GM18951 (cell line): ENCODE data around the gene PDCD1LG2.

Experiments used
- POLR2A ChIP-seq: IDR thresholded peaks from 4 replicates; pipeline ENCODE4 v1.6.1; 2011; ENCODE audit warnings: mild to moderate bottlenecking; ENCODE audit not compliant: insufficient read length, insufficient read depth; ENCODE audit errors: extremely low read depth
- in situ Hi-C: fragments of 300-500 bp; cut with MboI; formaldehyde crosslinking; loops from one replicate; pipeline ENCODE4 v1.12.0; 2022; ENCODE audit warnings: low sequenced_read_pairs, mixed read lengths, inconsistent platforms; ENCODE audit not compliant: unreplicated experiment

Gene PDCD1LG2

GRCh38 chr9:5596173-5596572 lies 85.8 kb downstream of the PDCD1LG2 start:
- in situ Hi-C loops, result loop anchor here (10.0 kb wide), 2 partner anchors 411 to 841 kb away; partner anchors contain the start of gene INSL6
- TF ChIP-seq POLR2A, result no peak

DNA sequence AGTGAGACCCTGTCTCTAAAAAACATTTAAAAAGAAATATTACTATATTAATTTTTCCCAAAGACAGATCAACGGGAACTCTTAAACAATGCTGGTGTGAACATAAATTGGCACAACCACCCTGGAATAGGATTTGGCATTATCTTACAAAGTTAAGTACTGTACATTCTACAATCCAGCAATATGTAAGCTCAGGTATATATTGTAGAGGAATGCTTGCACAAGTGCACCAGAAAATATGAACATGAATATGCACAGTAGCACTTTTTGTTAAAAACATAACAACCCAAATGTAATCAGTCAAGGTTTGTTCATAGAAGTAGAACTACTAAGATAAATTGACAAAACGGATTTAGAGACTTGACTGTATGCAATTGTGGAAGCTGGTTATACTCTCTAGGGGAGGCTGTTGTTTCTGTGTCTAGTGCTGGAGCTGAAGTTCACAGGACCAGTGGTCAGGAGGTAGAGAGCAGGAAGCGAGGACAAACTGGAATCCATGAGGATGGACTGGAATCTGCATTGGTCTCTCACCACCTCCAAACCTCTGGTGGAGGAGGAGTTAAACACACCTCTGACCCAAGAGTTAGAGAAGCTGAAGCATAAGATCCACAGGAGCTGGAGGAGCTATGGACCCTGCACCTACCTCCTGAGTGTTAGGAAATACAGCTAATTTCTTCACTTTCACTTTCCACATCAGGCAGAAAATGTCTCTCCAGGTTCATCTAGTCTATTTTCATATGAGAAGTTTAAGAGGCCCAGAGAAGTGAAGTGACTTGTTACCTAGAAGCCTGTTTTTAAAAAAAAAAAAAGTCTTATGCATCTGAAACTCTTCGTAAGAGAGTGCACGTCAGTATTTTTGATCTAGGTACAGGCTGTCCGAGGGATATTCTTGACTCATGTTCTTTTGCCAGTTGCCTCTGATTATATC lies 98.2 kb downstream of the PDCD1LG2 start:
- in situ Hi-C loops, result no loop called here
- TF ChIP-seq POLR2A, result no peak

- in situ Hi-C loops, result no loop called here
- no peak for TF ChIP-seq POLR2A
Measured at GRCh38 chr9:5609226-5609596, 98.9 kb downstream of the PDCD1LG2 start.

DNA sequence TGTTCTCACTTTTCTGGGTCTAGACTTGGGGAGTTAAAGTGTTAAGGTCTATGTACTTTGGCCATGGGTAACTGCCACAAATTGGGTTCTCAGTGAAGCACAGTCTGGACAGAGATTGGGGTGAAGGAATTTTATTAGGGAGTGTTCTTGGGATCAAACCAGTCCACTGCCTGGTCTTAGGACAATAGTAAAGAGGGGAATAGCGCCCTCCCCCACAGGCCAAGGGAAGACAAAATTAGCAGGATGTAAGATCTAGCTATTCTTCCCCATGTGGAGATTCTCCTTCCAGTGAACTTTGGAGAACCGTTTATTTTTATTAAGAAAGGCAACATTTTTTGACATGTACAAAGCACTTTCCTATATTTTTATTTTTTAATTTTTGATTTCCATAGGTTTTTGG lies 100.2 kb downstream of the PDCD1LG2 start:
- in situ Hi-C loops, result no loop called here
- TF ChIP-seq POLR2A, result no peak

DNA sequence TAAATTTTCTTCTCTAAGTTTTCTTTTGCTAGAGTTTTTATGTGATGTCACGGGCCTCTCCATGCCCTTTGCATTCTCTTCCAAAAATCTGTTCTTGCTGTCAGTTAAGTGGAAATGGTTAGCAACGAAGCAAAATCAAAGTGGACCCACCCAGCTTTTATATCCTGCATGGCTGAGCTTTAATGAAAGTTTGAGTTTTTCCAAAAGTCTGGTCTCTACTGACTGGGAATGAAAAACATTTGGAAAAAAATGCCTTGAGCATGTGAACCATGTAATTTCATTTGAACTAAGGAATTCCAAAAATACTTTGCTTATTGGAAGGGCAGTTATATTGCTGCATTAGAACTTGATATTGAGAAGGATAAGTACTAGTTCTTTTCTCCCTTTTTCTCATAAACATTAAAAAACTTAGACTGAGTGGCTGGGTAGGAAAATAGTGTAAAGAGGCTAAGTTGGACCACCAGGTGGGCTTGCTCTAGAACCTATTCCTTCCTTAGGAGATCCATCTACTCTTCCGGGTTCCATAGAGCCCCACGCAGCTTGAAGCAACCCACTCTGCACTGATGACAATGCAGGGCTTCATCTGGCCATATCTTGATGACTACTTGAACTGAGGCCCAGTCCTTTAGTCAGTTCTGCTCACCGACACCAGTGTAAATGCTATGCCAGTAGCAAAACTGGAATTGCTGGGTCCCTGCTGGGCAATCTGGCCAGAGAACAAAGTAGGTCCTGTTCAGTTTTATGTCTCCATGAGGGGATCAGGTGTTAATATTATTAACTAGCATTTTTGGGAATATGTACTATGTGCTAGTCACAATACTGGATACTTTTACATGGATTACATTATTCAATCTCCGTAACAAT lies 101.2 kb downstream of the PDCD1LG2 start:
- TF ChIP-seq POLR2A, result no peak
- in situ Hi-C loops, result no loop called here

GRCh38 chr9:5612185-5612530 lies 101.8 kb downstream of the PDCD1LG2 start:
- no peak for TF ChIP-seq POLR2A
- in situ Hi-C loops, result no loop called here

DNA sequence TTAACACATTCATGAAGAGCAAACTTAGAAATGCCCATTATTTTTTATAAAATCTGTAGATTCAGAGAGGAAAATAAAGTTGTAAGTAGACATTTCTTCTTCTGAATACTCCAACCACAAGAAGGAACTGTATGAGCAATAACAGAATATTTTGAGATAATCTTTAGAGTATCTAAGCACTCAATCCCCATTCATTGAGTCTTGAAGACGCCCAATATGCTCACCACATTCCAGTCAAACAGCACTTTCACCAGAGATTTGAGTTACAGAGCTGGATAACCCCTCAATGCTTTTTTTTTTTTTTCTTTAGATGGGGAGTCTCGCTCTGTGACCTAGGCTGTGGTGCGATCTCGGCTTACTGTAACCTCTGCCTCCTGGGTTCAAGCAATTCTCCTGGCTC lies 103.9 kb downstream of the PDCD1LG2 start:
- in situ Hi-C loops, result no loop called here
- no peak for TF ChIP-seq POLR2A

DNA sequence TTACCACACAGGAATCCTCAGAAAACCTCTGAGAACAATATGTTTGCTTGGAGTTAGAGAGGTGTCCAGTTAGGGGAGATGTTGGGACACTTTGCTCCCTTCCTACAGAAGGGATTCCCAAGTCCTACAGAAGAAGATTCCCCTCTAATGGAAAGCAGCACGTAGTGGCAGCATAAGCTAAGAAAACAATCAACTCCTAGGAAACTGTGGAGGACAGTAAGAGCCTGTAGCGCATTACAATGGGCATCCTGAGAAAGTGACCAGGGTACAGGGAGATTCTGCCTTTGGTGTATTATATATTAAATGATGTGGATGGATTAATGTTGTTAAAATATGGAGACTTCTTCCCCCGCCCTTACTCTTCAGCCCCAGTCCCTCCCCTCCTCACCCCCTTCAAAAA lies 104.7 kb downstream of the PDCD1LG2 start:
- in situ Hi-C loops, result no loop called here

GRCh38 chr9:5617749-5618148 lies 107.4 kb downstream of the PDCD1LG2 start:
- in situ Hi-C loops, result no loop called here
- no peak for TF ChIP-seq POLR2A

More for the DNA sequence above, 104.7 kb downstream of the PDCD1LG2 start:
- no peak for TF ChIP-seq POLR2A

DNA sequence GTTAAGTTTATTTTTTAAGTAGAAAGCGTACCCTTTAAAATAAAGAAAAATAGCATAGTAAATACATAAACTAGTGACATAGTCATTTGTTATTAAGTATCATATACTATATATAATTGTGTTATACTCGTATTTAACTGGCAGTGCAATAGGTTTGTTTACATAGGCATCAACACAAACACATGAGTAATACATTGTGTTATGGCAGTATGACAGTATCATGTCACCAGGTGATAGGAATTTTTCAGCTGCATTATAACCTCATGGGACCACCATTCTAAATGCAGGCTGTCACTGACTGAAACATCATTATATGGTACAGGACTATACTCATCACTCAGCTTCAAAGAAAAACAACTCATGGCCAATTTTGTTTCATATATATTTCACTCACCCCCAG lies 110.2 kb downstream of the PDCD1LG2 start:
- in situ Hi-C loops, result no loop called here
- no peak for TF ChIP-seq POLR2A
